Brain pericyte (primary cell): ENCODE measurements around the gene DEUP1.
"Not testable (repeated sequence)": the region's sequence is repeated elsewhere in the genome, so short reads cannot be mapped to it uniquely, and the experiment has no call there.

Experiments
- DNase-seq: peaks from one replicate; pipeline ENCODE4 v3.0.0-alpha.2; 2012; ENCODE audit warnings: low read depth, low spot score

Gene DEUP1

DNA sequence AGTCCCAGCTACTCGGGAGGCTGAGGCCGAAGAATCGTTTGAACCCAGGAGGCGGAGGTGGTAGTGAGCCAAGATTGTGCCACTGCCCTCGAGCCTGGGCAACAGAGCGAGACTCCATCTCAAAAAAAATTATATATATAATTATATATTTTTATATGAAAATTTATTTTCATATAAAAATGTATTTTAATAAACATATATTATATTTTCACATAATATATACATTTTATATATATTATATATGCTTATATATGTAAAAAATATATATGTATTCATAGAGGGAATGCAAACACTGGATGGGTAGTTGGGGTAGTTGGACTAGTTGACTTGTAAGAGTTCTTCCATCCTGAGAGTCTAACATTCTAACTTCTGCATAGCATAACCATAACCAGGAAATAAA, 20.3 kb downstream of the DEUP1 start:
- no peak for DNase-seq

DNA sequence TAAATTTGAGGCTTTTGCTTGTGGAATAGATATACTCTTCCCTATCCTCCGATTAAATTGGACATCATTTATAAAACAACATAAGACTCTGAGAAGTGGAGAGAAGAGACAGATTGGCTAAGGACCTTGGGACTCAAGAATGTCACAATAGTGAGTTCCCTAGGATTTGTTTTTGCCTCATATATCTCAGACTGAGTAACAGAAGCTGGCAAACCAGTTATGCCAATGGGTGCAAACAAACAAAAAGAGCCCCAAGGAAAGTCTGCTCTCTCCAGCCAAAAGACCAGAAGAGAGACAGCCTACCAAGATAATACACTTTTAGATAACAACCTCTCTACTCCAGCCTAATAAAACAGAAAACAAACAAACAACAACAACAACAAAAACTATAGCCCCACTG, 28.9 kb downstream of the DEUP1 start:
- no peak for DNase-seq

DNA sequence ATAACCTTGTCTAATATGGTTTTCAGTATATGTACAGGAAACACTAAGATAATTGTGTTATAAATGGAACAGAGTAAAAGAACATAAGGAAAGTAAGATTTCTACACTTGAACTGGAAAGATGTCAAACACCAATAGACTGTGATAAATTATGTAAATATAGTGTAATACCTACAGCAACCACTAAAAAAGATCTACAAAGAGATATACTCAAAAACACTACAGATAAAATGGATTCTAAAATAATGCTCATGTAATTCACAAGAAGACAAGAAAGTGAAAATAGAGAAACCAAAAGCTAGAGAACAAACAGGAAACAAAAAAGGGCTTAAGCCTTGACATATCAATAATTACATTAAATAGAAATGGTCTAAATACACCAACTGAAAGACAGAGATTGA, 30.9 kb downstream of the DEUP1 start:
- no peak for DNase-seq

DNA sequence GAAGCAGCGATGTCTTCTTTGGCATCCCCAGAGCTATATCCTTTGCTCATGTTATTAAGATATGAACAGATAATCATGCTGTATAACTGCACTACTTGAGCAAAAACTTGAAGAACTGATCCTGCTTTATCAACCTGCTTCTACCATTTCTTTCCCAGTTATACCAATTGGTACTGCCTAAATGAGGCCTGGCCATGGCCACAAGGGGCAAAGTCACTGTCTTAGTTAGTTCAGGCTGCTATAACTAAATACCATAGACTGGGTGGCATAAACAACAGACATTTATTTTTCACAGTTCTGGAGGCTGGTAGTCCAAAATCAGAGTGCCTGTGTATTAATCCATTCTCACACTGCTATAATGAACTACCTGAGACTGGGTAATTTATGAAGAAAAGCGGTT, 37.5 kb downstream of the DEUP1 start:
- DNase-seq, result no peak

DNA sequence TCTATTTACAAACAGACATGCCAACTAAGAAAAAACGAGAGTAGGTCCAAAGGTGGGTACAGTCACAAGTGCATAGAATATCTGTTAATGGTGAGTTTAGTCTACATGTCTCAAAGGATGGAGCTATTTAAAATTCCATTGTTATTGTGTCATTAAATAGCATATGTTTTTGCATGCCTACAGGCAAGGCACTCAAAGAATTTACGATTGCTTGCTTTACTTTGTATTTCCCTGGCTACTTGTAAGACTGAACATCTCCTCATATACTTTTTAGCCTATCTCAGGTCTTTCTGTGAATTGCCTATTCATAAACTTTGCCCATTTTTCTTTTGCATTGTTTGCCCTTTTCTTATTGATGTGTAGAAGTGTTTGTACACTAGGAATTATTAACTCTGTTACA, 39.7 kb downstream of the DEUP1 start:
- no peak for DNase-seq

DNA sequence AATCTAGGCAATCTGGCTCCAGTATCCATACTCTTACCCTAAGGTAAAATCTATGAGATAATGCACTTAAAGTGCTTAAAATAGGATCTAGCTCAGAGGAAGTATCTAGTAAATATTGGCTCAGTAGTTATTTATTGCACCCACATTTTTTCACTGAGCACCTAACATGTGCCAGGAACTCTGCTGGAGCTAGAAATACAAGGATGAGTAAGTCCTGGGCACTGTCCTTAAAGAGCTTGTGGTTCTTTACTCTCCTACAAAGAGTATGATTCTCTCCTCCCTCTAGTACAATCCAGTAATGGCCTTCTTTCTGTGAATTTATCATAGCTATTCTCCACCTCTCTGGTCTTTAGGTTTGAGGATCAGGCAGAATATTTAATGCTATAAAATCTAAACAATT, 59.2 kb downstream of the DEUP1 start:
- no peak for DNase-seq

DNA sequence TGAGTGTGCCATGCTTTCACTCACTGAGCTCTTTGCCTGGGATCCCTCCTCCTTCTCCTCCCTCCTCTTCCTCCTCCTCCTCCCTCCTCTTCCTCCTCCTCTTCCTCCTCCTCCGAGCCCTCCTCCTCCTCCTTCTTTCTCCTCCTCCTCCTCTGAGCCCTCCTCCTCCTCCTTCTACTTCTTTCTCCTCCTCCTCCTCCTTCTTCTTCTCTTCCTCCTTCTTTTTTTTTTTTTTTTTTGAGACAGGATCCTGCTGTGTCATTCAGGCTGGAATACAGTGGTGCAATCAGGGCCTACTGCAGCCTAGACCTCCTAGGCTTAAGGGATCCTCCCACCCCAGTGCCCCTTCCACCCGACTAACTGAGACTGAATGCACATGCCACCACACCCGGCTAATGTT, 62.3 kb downstream of the DEUP1 start:
- no peak for DNase-seq

DNA sequence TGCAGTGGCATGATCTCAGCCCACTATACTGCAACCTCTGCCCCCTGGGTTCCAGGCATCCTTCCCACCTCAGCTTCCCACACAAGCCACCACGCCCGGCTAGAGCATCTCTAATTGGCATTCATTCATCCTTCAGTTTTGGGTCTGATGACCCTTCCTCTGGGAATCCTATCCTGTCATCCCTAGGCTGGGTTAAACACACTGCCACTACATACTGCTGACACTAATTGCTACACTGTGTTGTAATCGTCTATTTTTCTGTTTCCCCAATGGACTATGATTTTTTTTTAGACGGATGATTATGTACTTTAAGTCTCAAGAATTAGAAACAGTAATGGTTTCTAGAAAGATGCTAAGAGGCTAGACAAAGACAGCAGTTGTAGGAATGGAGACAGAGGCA, 62.8 kb downstream of the DEUP1 start:
- DNase-seq, result no peak

DNA sequence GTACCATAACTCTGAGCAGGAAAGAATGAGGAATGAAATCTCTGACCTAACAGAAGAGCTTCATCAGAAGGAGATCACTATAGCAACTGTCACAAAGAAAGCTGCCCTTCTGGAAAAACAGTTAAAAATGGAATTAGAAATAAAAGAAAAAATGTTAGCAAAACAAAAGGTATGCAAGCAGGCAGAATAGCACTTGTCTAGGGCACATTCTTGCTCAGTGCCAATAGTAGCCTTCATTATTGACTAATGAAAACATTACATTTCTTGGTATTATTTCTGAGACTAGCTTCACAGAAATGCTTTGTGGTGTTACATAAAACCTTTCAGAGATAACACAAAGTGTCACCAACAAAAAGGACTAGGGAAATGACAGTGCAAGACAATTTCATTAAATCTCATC, 63.9 kb downstream of the DEUP1 start:
- DNase-seq, result no peak

DNA sequence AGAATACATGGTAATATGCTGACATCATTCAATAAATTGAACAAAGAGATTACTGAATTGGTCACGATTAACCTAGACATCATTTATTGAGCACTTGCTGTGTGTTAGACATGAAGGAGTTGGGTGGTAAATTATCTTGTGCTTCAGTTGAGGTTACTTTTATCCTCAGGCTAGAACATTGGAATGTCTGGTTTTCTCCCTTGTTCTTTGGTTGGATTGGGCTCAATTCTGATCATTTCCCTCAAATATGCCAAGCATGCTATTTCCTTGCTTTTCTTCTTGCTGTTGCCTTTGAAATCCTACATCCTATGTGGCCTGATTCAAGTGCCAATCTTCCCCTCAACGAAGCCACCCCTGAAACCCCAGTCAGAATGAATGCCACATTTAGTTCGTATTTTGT, 65.8 kb downstream of the DEUP1 start:
- DNase-seq, result no peak

DNA sequence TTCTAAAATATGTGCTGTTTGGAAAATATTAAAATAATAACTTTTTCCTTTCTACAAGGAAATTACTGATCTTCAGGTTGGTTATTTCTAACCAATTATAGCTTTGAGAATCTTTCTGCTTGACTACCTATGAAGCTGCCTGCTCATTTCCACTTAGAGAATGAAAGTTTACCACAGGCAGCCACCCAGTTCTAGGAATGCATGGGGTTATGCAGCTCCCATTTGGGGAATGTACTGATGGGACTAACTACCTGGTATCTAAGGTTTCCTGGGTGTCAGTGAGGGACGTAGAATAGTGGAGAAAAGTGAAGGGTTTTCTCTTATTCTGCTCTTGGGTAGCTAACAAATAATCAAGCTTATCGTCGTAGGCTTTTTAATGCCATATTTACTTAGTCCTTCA, 73.4 kb downstream of the DEUP1 start:
- no peak for DNase-seq

DNA sequence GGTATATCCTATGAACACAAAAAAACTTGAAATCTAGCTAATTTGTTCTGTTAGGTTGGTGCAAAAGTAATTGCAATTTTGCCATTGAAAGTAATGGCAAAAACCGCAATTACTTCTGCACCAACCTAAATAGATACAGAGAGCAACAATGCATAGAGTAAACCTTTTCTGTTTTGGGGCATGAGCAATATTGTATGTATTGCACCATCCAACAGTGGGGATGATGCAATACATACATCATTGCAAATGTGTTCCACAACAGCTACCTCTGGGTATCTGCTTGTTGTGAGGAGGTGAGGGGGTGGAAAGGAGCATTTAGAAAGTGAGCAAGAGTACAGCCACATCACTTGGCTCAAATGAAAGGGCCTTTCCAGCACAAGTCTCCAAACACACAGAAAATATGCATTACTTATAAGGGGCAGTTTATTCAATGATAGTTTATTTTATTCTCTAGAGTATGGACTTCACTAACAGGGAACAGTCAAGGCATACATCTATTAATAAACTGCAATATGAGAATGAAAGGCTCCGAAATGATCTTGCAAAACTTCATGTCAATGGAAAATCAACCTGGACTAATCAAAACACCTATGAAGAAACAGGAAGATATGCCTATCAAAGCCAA, 77.3 kb downstream of the DEUP1 start:
- no peak for DNase-seq

DNA sequence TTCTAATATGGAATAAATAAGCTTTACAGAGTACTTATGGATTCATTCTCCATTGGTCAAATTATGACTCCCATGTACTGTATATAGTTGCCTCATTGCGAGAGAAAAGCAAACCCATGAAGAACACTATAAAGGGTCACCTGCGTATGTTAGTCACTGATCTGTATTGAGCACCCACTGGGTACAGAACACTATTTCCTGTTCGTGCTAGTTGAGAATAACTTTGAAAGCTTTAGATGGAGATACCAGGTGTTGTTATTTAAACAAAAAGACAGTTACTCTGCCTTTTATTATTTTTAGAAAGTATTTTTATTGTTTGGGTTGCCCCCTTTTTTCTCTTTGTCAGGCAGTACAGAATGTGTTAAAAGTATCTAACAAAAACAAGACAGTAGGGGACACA, 79.9 kb downstream of the DEUP1 start:
- DNase-seq, result no peak

DNA sequence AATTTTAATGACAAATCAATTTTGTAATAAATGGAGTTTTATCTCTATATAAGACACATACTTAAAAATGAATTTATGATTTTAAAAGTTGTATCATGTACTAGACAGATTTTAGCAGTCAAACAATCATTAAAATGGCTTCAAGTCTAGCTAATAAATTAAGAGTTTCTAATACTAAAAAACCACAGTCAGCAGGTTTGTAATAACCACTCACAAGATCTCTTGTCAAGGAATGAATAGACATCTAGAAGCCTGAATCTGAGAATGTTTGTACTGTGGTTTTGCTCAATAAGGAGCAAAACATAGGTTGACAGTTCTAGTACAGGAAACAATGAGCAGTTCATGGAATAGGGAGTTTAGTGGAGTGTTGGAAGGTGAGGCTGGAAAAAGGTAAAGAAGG, 81.2 kb downstream of the DEUP1 start:
- DNase-seq, result no peak

DNA sequence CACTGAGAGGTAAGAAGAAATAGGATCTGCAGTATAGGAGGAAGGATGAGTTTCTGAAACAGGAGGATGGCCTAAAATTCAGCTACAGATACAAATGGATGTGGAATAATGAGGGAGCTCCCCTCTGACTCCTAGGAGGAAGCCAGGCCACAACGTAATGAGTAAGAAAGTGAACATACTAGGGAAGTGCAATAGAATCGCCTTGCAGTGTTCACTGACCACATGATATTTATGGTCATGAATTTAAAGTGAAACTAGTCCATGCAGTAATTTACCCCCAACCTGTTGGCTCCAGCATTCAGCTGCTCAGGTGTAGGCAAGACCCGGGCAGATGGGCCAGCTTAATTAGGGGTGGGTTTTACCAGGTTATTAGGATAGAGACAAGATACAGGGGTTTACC, 101.7 kb downstream of the DEUP1 start:
- no peak for DNase-seq

DNA sequence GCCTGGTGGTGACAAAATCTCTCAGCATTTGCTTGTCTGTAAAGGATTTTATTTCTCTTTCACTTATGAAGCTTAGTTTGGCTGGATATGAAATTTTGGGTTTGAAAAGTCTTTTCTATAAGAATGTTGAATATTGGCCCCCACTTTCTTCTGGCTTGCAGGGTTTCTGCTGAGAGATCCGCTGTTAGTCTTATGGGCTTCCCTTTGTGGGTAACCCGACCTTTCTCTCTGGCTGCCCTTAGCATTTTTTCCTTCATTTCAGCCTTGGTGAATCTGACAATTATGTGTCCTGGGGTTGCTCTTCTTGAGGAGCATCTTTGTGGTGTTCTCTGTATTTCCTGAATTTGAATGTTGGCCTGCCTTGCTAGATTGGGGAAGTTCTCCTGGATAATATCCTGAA, 112.7 kb downstream of the DEUP1 start:
- not testable (repeated sequence) for DNase-seq

DNA sequence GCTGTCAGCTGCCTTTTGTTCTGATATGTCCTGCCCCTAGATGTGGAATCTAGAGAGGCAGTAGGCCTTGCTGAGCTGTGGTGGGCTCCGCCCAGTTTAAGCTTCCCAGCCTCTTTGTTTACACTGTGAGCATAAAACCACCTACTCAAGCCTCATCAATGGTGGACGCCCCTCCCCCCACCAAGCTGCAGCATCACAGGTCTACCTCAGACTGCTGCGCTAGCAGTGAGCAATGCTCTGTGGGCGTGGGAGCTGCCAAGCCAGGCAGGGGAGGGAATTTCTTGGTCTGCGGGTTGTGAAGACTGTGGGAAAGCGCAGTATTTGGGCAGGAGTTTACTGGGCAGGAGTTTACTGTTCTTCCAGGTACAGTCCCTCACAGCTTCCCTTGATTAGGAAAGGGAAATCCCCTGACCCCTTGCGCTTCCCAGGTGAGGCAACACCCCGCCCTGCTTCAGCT, 114.1 kb downstream of the DEUP1 start:
- DNase-seq, result no peak

DNA sequence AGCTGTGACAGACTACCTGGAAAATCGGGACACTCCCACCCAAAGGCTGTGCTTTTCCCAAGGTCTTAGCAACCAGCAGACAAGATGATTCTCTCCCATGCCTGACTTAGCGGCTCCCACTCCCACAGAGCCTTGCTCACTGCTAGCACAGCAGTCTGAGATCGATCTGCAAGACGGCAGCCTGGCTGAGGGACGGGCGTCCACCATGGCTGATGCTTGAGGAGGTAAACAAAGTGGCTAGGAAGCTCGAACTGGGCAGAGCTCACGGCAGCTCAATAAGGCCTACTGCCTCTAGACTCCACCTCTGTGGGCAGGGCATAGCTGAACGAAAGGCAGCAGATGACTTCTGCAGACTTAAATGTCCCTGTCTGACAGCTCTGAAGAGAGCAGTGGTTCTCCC, 127.7 kb downstream of the DEUP1 start:
- no peak for DNase-seq

DNA sequence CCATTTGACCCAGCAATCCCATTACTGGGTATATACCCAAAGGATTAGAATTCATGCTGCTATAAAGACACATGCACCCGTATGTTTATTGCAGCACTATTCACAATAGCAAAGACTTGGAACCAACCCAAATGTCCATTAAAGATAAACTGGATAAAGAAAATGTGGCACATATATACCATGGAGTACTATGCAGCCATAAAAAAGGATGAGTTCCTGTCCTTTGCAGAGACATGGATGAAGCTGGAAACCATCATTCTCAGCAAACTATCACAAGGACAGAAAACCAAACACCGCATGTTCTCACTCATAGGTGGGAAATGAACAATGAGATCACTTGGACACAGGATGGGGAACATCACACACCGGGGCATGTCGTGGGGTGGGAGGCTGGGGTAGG, 133.1 kb downstream of the DEUP1 start:
- DNase-seq, result not testable (repeated sequence)

DNA sequence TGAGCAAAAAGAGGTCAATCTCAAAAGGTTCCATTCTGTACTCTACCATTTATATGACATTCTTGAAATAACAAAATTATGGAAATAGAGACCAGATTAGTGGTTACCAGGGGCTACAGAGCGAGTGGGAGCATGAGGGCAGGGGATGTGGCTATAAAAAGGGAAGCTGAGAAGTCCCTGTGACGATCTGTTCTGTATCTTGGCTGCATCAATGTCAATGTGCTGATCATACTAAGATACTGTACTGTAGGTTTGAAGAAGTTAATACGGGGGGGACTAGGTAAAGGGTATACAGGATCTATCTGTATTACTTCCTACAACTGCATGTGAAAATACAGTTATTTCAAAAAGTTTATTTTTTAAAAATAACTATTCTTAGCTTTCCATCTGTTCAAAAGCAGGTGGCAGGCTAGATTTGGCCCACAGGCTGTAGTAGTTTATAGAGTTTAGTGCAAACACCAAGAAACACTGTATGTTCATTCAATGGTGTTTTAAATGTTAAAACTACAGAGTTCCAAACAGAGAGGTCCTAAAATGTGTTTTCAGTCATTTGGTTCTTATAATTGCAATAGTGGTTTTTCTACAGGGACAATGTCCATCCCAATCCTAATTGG, 134.5 kb downstream of the DEUP1 start:
- DNase-seq, result no peak

DNA sequence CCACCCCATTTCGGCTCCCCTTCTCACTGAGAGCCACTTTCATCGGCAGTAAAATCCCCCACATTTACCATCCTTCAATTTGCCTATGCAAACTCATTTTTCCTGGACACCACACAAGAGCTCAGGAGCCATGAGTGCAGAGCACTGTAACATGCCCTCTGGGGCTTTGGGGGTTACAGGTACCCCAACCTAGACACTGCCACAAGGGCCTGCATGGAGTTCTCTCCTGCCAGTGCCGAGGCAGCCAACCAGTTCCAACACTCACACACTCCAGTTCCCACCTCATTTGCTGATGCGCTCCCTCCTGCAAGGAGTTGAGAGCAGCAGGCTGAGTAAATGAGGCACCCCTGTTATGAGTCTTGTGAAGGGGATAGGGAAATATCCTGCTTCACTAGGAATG, 136.5 kb downstream of the DEUP1 start:
- DNase-seq, result no peak

DNA sequence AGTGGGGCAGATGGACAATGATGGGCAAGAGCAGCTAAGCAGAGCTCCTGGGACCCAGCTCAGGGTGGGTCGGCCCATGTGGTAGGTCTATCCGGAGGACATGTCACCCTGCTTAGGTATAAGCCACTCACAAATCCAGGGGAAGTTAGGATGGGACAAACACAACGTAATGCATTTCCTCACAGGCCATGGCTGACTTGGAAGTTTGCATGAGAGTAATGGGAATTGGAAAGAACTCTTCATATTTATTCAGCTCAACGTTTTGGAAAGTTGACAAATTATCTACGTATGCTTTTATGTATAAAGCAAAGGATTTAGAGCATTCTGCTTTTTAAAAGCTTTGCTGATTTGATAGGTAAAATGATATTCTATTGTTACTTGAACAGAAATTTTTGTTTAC, 137.7 kb downstream of the DEUP1 start:
- DNase-seq, result no peak

DNA sequence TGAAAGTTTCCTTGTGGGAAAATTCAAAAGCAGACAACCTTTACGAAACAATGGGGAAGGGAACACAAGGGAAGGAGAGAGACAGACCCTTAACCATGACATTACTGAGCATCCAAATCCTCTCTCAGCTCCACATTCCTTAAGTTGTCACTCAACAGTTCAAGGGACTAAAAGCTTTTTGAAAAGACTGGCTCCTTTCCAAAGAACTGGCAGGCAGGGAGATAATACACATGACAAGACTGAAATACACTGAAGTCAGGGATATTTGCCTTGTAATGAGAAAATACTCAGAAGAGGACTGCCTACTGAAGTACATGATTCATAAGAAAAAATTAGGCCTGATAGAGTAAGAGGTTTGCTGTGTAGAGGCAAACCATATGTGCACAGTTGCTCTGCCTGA, 143.6 kb downstream of the DEUP1 start:
- no peak for DNase-seq

DNA sequence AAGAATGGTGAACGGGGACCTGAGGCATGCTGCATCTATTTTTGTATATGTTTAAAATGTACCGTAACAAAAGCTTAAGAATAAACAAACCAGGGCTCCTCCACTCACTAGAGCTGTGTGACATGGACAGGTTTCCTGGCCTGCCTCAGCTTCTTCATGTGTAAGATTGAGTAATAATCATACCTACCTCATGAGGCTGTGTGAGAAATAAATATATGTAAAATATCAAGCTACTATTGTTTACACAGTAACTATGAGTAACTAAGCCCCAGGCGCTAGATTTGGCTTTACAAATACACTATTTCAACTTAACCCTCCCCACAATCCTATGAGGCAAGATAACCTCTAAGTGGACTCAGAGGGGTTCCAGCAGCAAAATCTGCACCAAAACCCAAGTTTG, 146.3 kb downstream of the DEUP1 start:
- no peak for DNase-seq
